Brain microvascular endothelial cell (primary cell): ENCODE data around the gene MAN2C1.

Experiments
- DNase-seq: peaks from one replicate; pipeline ENCODE4 v3.0.0-alpha.2; 2020
- H3K27ac ChIP-seq: fragments of 250-450 bp; sonication (Bioruptor Pico); 2 replicates; pipeline ENCODE4 v1.5.1; 2020; ENCODE audit warnings: mild to moderate bottlenecking, moderate library complexity
- H3K27me3 ChIP-seq: fragments of 250-450 bp; sonication (Bioruptor Pico); replicated peaks from 2 replicates; pipeline ENCODE4 v1.5.1; 2020; ENCODE audit warnings: mild to moderate bottlenecking
- H3K36me3 ChIP-seq: fragments of 250-450 bp; sonication (Bioruptor Pico); replicated peaks from 2 replicates; pipeline ENCODE4 v1.5.1; 2020; ENCODE audit warnings: mild to moderate bottlenecking
- H3K4me3 ChIP-seq: 2 replicates; pipeline ENCODE4 v1.5.1; 2011; ENCODE audit warnings: low read depth, mild to moderate bottlenecking, control low read depth, low read length, moderate library complexity
- in situ Hi-C: cut with HindIII; loops from 2 replicates; pipeline ENCODE4 v1.10.0; 2017; ENCODE audit warnings: low sequenced_read_pairs, low pct_ligation_motif_present
- TF ChIP-seq, protein P1 (sequence below): IDR thresholded peaks from 2 replicates; pipeline ENCODE4 v1.5.1; 2011; ENCODE audit warnings: low read depth, mild to moderate bottlenecking, moderate library complexity, low read length, control low read depth, inconsistent platforms; ENCODE audit errors: missing control alignments

Gene MAN2C1

DNA sequence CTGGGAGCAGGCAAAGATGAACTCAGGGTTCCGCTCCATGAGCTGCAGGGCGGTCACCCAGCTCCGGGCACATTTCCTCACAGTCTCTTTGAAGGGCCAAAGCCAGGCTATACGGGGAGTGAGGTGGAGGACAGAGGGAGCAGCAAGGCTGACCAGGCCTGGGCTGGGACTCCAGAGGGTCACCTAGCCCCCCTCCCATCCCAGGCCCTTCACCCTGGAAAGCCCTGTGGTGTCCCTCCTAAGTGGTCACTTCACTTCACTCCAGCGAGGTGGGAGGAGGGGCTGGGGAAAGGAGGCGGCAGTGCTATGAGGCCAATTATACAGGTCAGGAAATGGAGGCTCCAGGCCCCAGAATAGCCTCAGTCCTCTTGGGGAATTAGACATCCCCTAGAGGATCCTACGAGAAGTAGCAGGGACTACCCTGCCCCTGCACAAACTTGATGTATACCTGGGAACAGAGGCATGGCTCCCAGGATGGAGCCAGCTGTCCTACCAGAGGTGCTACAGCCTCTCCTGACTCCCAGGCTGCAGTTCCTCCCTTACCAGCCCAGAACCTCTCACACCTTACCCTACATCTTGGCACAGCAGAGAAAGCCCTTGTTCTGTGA is 5.7 kb downstream of the MAN2C1 start:
- Histone ChIP-seq H3K27me3 (no peaks in the 10 kb centered on the region), H3K36me3 (peaks cover 42% of the 10 kb centered on the region), H3K4me3 (no peak overlapping the region), H3K27ac (no peak overlapping the region)
- DNase-seq = no peak
- in situ Hi-C loops = no loop called here
- TF ChIP-seq, protein P1, sequence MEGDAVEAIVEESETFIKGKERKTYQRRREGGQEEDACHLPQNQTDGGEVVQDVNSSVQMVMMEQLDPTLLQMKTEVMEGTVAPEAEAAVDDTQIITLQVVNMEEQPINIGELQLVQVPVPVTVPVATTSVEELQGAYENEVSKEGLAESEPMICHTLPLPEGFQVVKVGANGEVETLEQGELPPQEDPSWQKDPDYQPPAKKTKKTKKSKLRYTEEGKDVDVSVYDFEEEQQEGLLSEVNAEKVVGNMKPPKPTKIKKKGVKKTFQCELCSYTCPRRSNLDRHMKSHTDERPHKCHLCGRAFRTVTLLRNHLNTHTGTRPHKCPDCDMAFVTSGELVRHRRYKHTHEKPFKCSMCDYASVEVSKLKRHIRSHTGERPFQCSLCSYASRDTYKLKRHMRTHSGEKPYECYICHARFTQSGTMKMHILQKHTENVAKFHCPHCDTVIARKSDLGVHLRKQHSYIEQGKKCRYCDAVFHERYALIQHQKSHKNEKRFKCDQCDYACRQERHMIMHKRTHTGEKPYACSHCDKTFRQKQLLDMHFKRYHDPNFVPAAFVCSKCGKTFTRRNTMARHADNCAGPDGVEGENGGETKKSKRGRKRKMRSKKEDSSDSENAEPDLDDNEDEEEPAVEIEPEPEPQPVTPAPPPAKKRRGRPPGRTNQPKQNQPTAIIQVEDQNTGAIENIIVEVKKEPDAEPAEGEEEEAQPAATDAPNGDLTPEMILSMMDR = no peak

DNA sequence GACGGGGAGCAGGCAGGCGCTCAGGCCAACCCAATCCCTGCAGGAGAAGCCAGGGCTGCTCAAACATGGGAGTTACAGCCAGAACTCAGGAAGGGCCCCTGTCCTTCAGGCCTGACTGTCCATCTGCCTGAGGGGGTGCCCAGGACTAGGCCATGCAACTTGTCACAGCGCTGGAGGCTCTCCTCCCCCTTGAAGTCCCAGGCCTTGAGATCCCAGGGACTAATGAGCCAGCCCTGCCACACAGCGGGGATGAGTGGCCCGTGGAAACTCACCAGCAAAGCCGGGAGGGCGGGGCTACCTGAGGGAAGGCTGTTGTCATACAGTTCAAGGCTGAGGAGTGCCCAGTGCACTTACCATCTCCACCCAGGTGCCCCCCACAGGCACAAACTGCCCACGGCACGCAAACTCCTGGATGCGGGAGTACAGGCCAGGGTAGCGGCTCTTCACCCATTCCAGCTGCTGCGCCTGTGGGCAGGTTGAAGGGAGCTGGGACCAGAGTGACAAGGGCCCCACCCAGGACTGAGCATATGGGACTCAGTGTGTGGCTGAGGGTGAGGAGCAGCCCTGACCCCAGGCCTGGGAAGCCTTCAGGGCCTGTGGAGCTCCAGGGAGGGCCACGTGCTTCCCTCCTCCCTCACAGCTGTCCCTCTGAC is 6.3 kb downstream of the MAN2C1 start:
- H3K36me3 ChIP-seq = peaks cover 44% of the 10 kb centered on the region
- TF ChIP-seq, protein P1 = no peak
- in situ Hi-C loops = no loop called here
- DNase-seq = no peak
- H3K27ac ChIP-seq = no peak overlapping the region
- H3K27me3 ChIP-seq = no peaks in the 10 kb centered on the region
- H3K4me3 ChIP-seq = no peak overlapping the region

DNA sequence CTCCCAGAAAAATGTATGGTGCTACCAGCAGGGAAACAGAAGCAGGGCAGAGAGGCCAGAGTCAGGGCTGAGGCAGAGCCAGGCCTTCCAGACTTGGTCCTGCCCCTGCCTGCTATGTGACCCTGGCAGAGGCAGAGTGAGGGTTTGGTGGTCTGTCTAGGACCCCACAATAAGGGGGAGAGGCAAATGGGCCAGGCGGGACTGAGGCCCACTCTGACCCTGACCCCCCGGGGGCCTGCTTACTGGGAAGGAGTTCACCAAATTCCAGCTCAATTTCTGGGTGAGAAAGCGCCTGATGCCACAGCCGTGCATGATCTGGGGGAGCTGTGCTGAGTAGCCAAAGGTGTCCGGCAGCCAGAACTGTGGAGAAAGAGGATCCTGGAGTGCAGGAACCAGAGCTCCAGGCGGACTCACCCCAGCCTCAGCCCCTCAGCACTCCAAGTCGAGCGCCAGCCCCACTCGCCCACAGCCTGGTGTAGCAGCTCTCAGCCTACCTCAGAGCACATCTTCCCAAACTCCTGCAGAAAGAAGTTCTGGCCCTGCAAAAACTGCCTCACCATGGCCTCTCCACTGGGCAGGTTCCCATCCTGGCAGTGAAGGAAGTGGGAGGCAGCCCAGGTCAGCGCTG is 6.9 kb downstream of the MAN2C1 start:
- H3K27ac ChIP-seq = no peak overlapping the region

DNA sequence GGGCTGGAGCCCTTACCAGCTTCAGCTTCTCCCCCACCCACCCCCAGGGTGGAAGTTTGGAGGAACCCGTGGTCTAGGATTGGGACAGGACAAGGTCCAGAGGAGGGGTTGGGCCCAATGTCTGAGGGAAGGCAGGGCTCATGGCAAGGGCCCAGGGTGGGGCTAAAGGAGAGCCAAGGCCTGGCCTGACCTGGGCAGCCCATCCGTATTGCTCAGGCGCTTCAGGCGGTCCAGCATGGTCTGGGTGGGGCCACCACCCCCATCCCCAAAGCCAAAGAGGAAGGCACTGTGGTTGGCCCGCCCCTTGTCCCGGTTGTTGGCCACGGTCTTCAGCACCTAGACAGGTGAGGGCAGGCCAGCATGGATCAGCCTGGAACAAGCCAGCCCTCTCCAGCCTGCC is 7.6 kb downstream of the MAN2C1 start:
- TF ChIP-seq, protein P1 = no peak
- in situ Hi-C loops = no loop called here
- no peak overlapping the region for H3K27ac ChIP-seq
- H3K27me3 ChIP-seq = no peaks in the 10 kb centered on the region
- no peak overlapping the region for H3K4me3 ChIP-seq
- H3K36me3 ChIP-seq = peaks cover 47% of the 10 kb centered on the region
- DNase-seq = no peak

More for the DNA sequence above, 6.9 kb downstream of the MAN2C1 start:
- DNase-seq = no peak
- H3K27me3 ChIP-seq = no peaks in the 10 kb centered on the region
- H3K36me3 ChIP-seq = peaks cover 48% of the 10 kb centered on the region
- in situ Hi-C loops = no loop called here
- no peak overlapping the region for H3K4me3 ChIP-seq
- TF ChIP-seq, protein P1 = no peak

DNA sequence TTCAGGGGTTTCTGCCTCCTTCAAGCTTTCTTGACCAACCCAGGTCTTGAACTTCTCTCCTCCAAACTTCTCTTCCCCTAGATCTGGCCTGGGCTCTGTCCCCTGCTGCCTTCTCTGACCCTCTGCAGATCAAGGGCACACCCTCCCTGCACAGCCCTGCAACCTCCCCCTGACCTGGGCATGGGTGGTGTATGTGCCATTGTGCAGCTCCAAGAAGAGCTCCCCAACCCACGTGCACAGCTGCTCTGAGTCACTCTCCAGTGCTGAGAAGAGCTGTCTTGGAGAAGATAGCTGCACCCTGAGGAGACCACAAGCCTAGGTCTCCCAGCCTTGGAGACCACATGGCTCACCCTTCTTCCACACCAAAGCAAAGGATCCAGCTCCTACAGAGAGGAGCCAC is 8.0 kb downstream of the MAN2C1 start:
- Histone ChIP-seq H3K4me3 (no peak overlapping the region), H3K27me3 (no peaks in the 10 kb centered on the region), H3K27ac (no peak overlapping the region), H3K36me3 (peaks cover 49% of the 10 kb centered on the region)
- in situ Hi-C loops = no loop called here
- DNase-seq = no peak
- TF ChIP-seq, protein P1 = no peak
